Measurements from ENCODE around the gene PLA2G5.

PLA2G5 gene

DNA sequence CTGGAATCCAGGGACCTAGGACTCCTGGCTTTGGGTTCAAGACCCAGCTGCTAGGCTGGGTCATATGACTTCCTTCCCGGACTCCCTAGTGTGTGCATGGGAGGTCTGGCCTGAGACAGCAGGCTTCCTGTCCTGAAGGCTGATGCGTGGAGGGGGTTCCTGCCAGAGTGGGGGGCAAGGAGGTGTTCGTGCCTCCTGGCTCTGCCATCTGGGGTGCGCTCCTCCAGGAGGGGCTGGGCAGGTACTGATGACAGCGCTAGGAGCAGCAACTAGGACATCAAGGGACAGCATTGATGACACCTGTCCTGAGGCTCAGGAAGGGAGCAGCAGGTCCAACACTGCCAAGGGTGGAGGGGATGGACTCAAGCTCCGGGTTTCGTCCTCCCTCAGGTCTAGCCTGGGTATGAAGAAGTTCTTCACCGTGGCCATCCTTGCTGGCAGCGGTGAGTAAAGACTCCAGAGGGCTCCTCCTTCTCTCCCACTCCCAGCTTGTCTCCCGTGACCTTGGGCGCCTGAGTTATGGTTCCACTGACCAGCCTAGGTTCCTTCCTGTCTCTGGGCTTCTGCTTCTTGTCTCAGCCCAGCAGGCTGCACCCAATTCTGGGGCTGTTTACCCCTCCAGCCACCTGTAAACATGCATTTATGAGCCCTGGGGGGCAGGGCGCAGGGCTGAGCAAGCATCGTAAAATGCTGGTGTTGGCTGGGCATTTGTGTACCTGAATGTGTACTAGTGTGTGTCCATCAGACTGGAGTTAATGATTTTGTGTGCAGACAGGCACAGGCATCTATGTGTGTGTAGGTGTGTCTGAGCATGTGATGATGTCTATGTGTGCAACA, 70.0 kb downstream of the PLA2G5 start:
- Histone ChIP-seq H3K4me1 (ENCODE audit: control insufficient read depth in 1 of 2, insufficient read depth in 2 of 2, low read length in 2 of 2) (no peaks in the 10 kb centered on the region), H3K36me3 (ENCODE audit: control insufficient read depth in 1 of 2, insufficient read depth in 2 of 2, low read length in 2 of 2) (no peaks in the 10 kb centered on the region), H3K4me3 (ENCODE audit: low read depth in 1 of 2, low read length in 2 of 2) (no peak overlapping the region), H3K27me3 (ENCODE audit: control insufficient read depth in 1 of 2, insufficient read depth in 2 of 2, low read length in 2 of 2) (no peaks in the 10 kb centered on the region), H3K27ac (ENCODE audit: low read depth, low read length) (no peak overlapping the region), H3K9me3 (ENCODE audit: control insufficient read depth in 1 of 2, low read length in 2 of 2) (no peaks in the 10 kb centered on the region), H3K9ac (ENCODE audit: low read depth in 1 of 2, low read length in 2 of 2) (no peak overlapping the region)

DNA sequence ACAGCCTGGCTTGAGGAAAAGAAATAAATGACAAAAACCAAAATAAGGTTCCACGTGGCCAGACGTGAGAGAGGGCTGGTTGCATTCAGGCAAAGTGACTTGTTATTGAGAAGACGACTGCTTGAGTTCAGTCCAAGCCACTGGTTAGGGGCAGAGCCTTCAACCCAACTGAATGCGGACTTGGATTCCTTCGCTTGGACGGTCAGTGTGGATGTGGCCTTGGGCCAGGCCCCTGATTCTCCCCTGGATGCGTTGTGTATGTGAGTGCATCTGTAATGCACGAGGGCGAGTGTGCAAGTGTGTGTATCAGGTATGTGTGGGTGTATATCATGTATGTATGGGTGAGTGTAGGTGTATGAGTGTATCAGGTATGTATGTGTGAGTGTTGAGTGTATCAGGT, 71.0 kb downstream of the PLA2G5 start:
- Histone ChIP-seq H3K9ac (ENCODE audit: low read depth in 1 of 2, low read length in 2 of 2) (no peak overlapping the region), H3K36me3 (ENCODE audit: control insufficient read depth in 1 of 2, insufficient read depth in 2 of 2, low read length in 2 of 2) (no peaks in the 10 kb centered on the region), H3K9me3 (ENCODE audit: control insufficient read depth in 1 of 2, low read length in 2 of 2) (no peaks in the 10 kb centered on the region), H3K4me1 (ENCODE audit: control insufficient read depth in 1 of 2, insufficient read depth in 2 of 2, low read length in 2 of 2) (no peaks in the 10 kb centered on the region), H3K27me3 (ENCODE audit: control insufficient read depth in 1 of 2, insufficient read depth in 2 of 2, low read length in 2 of 2) (no peaks in the 10 kb centered on the region), H3K4me3 (ENCODE audit: low read depth in 1 of 2, low read length in 2 of 2) (no peak overlapping the region), H3K27ac (ENCODE audit: low read depth, low read length) (no peak overlapping the region)

DNA sequence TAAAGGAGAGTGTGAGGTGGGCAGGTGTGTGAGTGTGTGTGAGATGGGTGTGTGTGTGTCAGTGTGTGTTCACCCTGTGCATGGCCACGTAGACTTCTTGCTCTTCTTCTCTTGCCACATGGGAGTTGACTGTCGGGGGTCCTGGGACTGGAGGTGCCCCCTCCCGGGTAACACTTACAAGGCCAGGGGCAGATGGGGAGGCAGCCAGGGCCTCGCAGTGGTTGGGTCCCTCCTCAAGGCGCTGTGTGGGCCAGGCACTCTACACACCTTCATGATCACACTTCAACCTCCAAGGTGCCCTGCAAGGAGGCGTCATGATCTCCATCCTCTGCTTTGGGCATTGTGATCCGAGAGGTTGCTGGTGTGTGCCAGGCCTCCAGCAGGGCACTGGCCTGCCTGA, 71.5 kb downstream of the PLA2G5 start:
- Histone ChIP-seq H3K9me3 (ENCODE audit: control insufficient read depth in 1 of 2, low read length in 2 of 2) (no peaks in the 10 kb centered on the region), H3K9ac (ENCODE audit: low read depth in 1 of 2, low read length in 2 of 2) (no peak overlapping the region), H3K27ac (ENCODE audit: low read depth, low read length) (no peak overlapping the region), H3K27me3 (ENCODE audit: control insufficient read depth in 1 of 2, insufficient read depth in 2 of 2, low read length in 2 of 2) (no peaks in the 10 kb centered on the region), H3K4me3 (ENCODE audit: low read depth in 1 of 2, low read length in 2 of 2) (no peak overlapping the region), H3K36me3 (ENCODE audit: control insufficient read depth in 1 of 2, insufficient read depth in 2 of 2, low read length in 2 of 2) (no peaks in the 10 kb centered on the region), H3K4me1 (ENCODE audit: control insufficient read depth in 1 of 2, insufficient read depth in 2 of 2, low read length in 2 of 2) (no peaks in the 10 kb centered on the region)

All from duodenal mucosa (tissue), 2 donors.